H9 (cell line): ENCODE data around the gene NUDT3. TPM values are rescaled to one million over a fixed set of nuclear protein-coding genes. Genes with fewer than 3 reads are reported as not detected.
"Not testable (repeated sequence)": the region's sequence is repeated elsewhere in the genome, so short reads cannot be mapped to it uniquely, and the experiment has no call there.

Source experiments
- DNase-seq: peaks from one replicate; pipeline ENCODE4 v3.0.0-alpha.2; 2017
- H2AFZ ChIP-seq: one replicate; pipeline ENCODE4 v1.6.1; 2013; ENCODE audit warnings: mild to moderate bottlenecking, low read length, control low read depth, moderate library complexity
- H2AK5ac ChIP-seq: 2 replicates; pipeline ENCODE4 v1.6.1; 2013; ENCODE audit warnings: low read length, control low read depth, mixed read lengths; ENCODE audit not compliant: insufficient read length
- H2BK120ac ChIP-seq: one replicate; pipeline ENCODE4 v1.6.1; 2013; ENCODE audit warnings: low read depth, mild to moderate bottlenecking, low read length, control low read depth, inconsistent platforms; ENCODE audit not compliant: poor library complexity, severe bottlenecking
- H2BK12ac ChIP-seq: 2 replicates; pipeline ENCODE4 v1.6.1; 2013; ENCODE audit warnings: low read length, control low read depth, mixed read lengths, low read depth; ENCODE audit not compliant: insufficient read length
- H2BK15ac ChIP-seq: 2 replicates; pipeline ENCODE4 v1.6.1; 2013; ENCODE audit warnings: low read depth, low read length, control low read depth
- H2BK20ac ChIP-seq: one replicate; pipeline ENCODE4 v1.6.1; 2013; ENCODE audit warnings: low read depth, mild to moderate bottlenecking, low read length, control low read depth, inconsistent platforms; ENCODE audit not compliant: poor library complexity, severe bottlenecking
- H2BK5ac ChIP-seq: 2 replicates; pipeline ENCODE4 v1.6.1; 2013; ENCODE audit warnings: low read length, control low read depth, mixed read lengths; ENCODE audit not compliant: insufficient read length
- H3K14ac ChIP-seq: 2 replicates; pipeline ENCODE4 v1.6.1; 2013; ENCODE audit warnings: low read length, control low read depth; ENCODE audit not compliant: insufficient read depth
- H3K18ac ChIP-seq: 2 replicates; pipeline ENCODE4 v1.6.1; 2013; ENCODE audit warnings: low read depth, mild to moderate bottlenecking, mixed read lengths, low read length, control low read depth; ENCODE audit not compliant: insufficient read length
- H3K23ac ChIP-seq: 2 replicates; pipeline ENCODE4 v1.6.1; 2013; ENCODE audit warnings: low read length, control low read depth, mixed read lengths, low read depth; ENCODE audit not compliant: insufficient read length
- H3K23me2 ChIP-seq: 2 replicates; pipeline ENCODE4 v1.6.1; 2013; ENCODE audit warnings: low read depth, mild to moderate bottlenecking, mixed read lengths, low read length, control low read depth; ENCODE audit not compliant: insufficient read length, poor library complexity, severe bottlenecking
- H3K27ac ChIP-seq: 2 replicates; pipeline ENCODE4 v1.5.1; 2013; ENCODE audit warnings: low read length, control low read depth, mixed read lengths, low read depth; ENCODE audit not compliant: insufficient read length
- H3K27me3 ChIP-seq: 2 replicates; pipeline ENCODE4 v1.6.1; 2013; ENCODE audit warnings: low read length, control low read depth, inconsistent platforms; ENCODE audit not compliant: insufficient read depth
- H3K4ac ChIP-seq: 2 replicates; pipeline ENCODE4 v1.6.1; 2013; ENCODE audit warnings: low read depth, mild to moderate bottlenecking, control low read depth, inconsistent platforms, low read length, moderate library complexity
- H3K4me1 ChIP-seq: 2 replicates; pipeline ENCODE4 v1.6.1; 2013; ENCODE audit warnings: low read length, control low read depth, inconsistent platforms; ENCODE audit not compliant: insufficient read depth
- H3K4me2 ChIP-seq: 2 replicates; pipeline ENCODE4 v1.6.1; 2013; ENCODE audit warnings: low read length, control low read depth, mixed read lengths; ENCODE audit not compliant: insufficient read length, insufficient read depth
- H3K56ac ChIP-seq: 2 replicates; pipeline ENCODE4 v1.6.1; 2013; ENCODE audit warnings: low read depth, mild to moderate bottlenecking, mixed read lengths, low read length, control low read depth; ENCODE audit not compliant: insufficient read length
- H3K79me1 ChIP-seq: 2 replicates; pipeline ENCODE4 v1.6.1; 2013; ENCODE audit warnings: low read depth, mild to moderate bottlenecking, moderate library complexity, low read length, control low read depth, inconsistent platforms; ENCODE audit not compliant: insufficient read depth, poor library complexity, severe bottlenecking
- H3K79me2 ChIP-seq: 2 replicates; pipeline ENCODE4 v1.6.1; 2013; ENCODE audit warnings: low read length, control low read depth, inconsistent platforms; ENCODE audit not compliant: insufficient read depth
- H3K9ac ChIP-seq: 2 replicates; pipeline ENCODE4 v1.6.1; 2013; ENCODE audit warnings: low read length, control low read depth, mixed read lengths; ENCODE audit not compliant: insufficient read length; ENCODE audit errors: extremely low read depth
- H3K9me3 ChIP-seq: one replicate; pipeline ENCODE4 v1.6.1; 2013; ENCODE audit warnings: low read depth, low read length, inconsistent platforms; ENCODE audit not compliant: control insufficient read depth
- H3T11ph ChIP-seq: one replicate; pipeline ENCODE4 v1.6.1; 2013; ENCODE audit warnings: mild to moderate bottlenecking, low read length, control low read depth, inconsistent platforms
- H4K20me1 ChIP-seq: one replicate; pipeline ENCODE4 v1.6.1; 2013; ENCODE audit not compliant: control insufficient read depth, insufficient read length, insufficient read depth
- H4K5ac ChIP-seq: 2 replicates; pipeline ENCODE4 v1.6.1; 2013; ENCODE audit warnings: low read depth, mild to moderate bottlenecking, mixed read lengths, low read length, control low read depth; ENCODE audit not compliant: insufficient read length
- H4K8ac ChIP-seq: replicated peaks from 2 replicates; pipeline ENCODE4 v1.6.1; 2013; ENCODE audit warnings: low read length, control low read depth, mixed read lengths, low read depth; ENCODE audit not compliant: insufficient read length
- H4K91ac ChIP-seq: 2 replicates; pipeline ENCODE4 v1.6.1; 2013; ENCODE audit warnings: low read depth, mild to moderate bottlenecking, moderate library complexity, mixed read lengths, low read length, control low read depth; ENCODE audit not compliant: insufficient read length
- H3K27ac Mint-ChIP-seq, 3 experiments: 2 replicates in 2 of 3; 3 replicates in 1 of 3; pipeline ENCODE4 v1.8.0; 2020 to 2021; ENCODE audit warnings: mixed read lengths in 3 of 3, mild to moderate bottlenecking in 1 of 3, moderate library complexity in 1 of 3
- H3K27me3 Mint-ChIP-seq: 2 replicates; pipeline ENCODE4 v1.8.0; 2021; ENCODE audit warnings: low read depth, mild to moderate bottlenecking, moderate library complexity, mixed read lengths
- H3K36me3 Mint-ChIP-seq, 3 experiments: 2 replicates in 2 of 3; 3 replicates in 1 of 3; pipeline ENCODE4 v1.8.0; 2020 to 2021; ENCODE audit warnings: low read depth in 3 of 3, mixed read lengths in 3 of 3; ENCODE audit not compliant: insufficient read depth in 1 of 3
- H3K4me1 Mint-ChIP-seq, 2 experiments: 2 replicates each; pipeline ENCODE4 v1.8.0; 2020; ENCODE audit warnings: mixed read lengths in 2 of 2
- H3K4me3 Mint-ChIP-seq, 2 experiments: 2 replicates in 1 of 2; 3 replicates in 1 of 2; pipeline ENCODE4 v1.8.0; 2020 to 2021; ENCODE audit warnings: mild to moderate bottlenecking in 2 of 2, mixed read lengths in 2 of 2, moderate library complexity in 1 of 2
- H3K9me3 Mint-ChIP-seq, 2 experiments: 2 replicates in 1 of 2; 3 replicates in 1 of 2; pipeline ENCODE4 v1.8.0; 2020; ENCODE audit warnings: mild to moderate bottlenecking in 2 of 2, mixed read lengths in 2 of 2, moderate library complexity in 1 of 2
- WGBS: extraction: QIAGEN DNeasy Blood & Tissue Kit; methylation state at CpG from one replicate; pipeline ENCODE4 v1.1.7; 2013; ENCODE audit warnings: missing lambda C conversion rate, low lambda C conversion rate, mixed read lengths; ENCODE audit not compliant: insufficient read length; ENCODE audit errors: extremely low coverage; 5-methylcytosine and 5-hydroxymethylcytosine counted together
- total RNA-seq: library from RNA; stranded (reverse); gene quantifications from 2 replicates; pipeline ENCODE4 v1.2.1, GENCODE V29; 2021

Gene NUDT3
- total RNA-seq, 1 experiment from 2014 or later, result 23.6 TPM

DNA sequence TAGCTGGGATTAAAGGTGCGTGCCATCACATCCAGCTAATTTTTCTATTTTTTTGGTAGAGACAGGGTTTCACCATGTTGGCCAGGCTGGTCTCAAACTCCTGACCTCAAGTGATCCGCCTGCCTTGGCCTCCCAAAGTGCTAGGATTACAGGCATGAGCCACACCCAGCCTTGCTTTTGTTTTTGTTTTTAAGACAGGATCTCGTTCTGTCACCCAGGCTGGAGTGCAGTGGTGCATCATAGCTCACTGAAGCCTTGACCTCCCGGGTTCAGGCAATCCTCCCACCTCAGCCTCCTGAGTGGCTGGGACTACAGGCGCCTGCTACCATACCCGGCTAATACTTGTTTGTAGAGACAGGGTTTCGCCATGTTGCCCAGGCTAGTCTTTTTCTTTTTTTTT, 38.9 kb downstream of the NUDT3 start:
- no CpG with 5 or more reads among the region's 7 CpGs for WGBS
- H3K4me3 Mint-ChIP-seq, H3K27me3 Mint-ChIP-seq, H3K36me3 Mint-ChIP-seq, H2BK20ac ChIP-seq, H3K4me1 ChIP-seq, H3K23ac ChIP-seq, H3K4ac ChIP-seq, H2AFZ ChIP-seq, H2BK5ac ChIP-seq, H3K9me3 ChIP-seq, H4K91ac ChIP-seq, H3K79me2 ChIP-seq, H3K18ac ChIP-seq, H3K9ac ChIP-seq, H3K56ac ChIP-seq, H3K14ac ChIP-seq, H2BK12ac ChIP-seq, H4K5ac ChIP-seq, H2BK120ac ChIP-seq, H3K23me2 ChIP-seq, H3K4me1 Mint-ChIP-seq, H3K4me2 ChIP-seq, H3K27ac ChIP-seq, H2BK15ac ChIP-seq, H3T11ph ChIP-seq, H3K9me3 Mint-ChIP-seq, H2AK5ac ChIP-seq, H3K79me1 ChIP-seq, DNase-seq, H3K27me3 ChIP-seq, H3K27ac Mint-ChIP-seq, H4K8ac ChIP-seq, H4K20me1 ChIP-seq: not testable (repeated sequence)
